Measurements from ENCODE around the gene ANKZF1.

The ANKZF1 gene

GRCh38 chr2:219252084-219252483, 22.5 kb downstream of the ANKZF1 start:
- no peak for TF ChIP-seq ZFP3 (CRISPR knock-in tag; IDR thresholded peaks at IDR 0.05)
- no peak for TF ChIP-seq BACH2 (CRISPR knock-in tag; IDR thresholded peaks at IDR 0.05; ENCODE audit: borderline replicate concordance)
- no peak for TF ChIP-seq TOX (CRISPR knock-in tag; IDR thresholded peaks at IDR 0.05; ENCODE audit: borderline replicate concordance)
- no peak for TF ChIP-seq CSRNP3 (CRISPR knock-in tag; IDR thresholded peaks at IDR 0.05)
- TF ChIP-seq CREB5 (CRISPR knock-in tag; IDR thresholded peaks at IDR 0.05; ENCODE audit: low read depth), result no peak
- no peak for TF ChIP-seq CSDC2 (CRISPR knock-in tag; IDR thresholded peaks at IDR 0.05)
- TF ChIP-seq TCF4 (CRISPR knock-in tag; IDR thresholded peaks at IDR 0.05; ENCODE audit: borderline replicate concordance), result no peak
- TF ChIP-seq ARNTL (CRISPR knock-in tag; IDR thresholded peaks at IDR 0.05; ENCODE audit: borderline replicate concordance, low read depth), result no peak
- TF ChIP-seq ISL1 (CRISPR knock-in tag; IDR thresholded peaks at IDR 0.05), result no peak
- no peak for TF ChIP-seq PPARA (CRISPR knock-in tag; IDR thresholded peaks at IDR 0.05; ENCODE audit: borderline replicate concordance)
- TF ChIP-seq PATZ1 (CRISPR knock-in tag; IDR thresholded peaks at IDR 0.05; ENCODE audit: borderline replicate concordance), result no peak
- ATAC-seq, result no peak

GRCh38 chr2:219252570-219252899, 22.9 kb downstream of the ANKZF1 start:
- no peak for ATAC-seq
- no peak for TF ChIP-seq TCF4 (CRISPR knock-in tag; IDR thresholded peaks at IDR 0.05; ENCODE audit: borderline replicate concordance)
- TF ChIP-seq CSDC2 (CRISPR knock-in tag; IDR thresholded peaks at IDR 0.05), result no peak
- TF ChIP-seq ZC3H10 (CRISPR knock-in tag; IDR thresholded peaks at IDR 0.05), result no peak
- TF ChIP-seq OSR1 (CRISPR knock-in tag; IDR thresholded peaks at IDR 0.05), result no peak
- TF ChIP-seq ZFP3 (CRISPR knock-in tag; IDR thresholded peaks at IDR 0.05), result no peak
- no peak for TF ChIP-seq RARB (CRISPR knock-in tag; IDR thresholded peaks at IDR 0.05)
- TF ChIP-seq TOX (CRISPR knock-in tag; IDR thresholded peaks at IDR 0.05; ENCODE audit: borderline replicate concordance), result no peak
- no peak for TF ChIP-seq GLIS3 (CRISPR knock-in tag; IDR thresholded peaks at IDR 0.05)

- ATAC-seq, result peak; percentile 20
Measured at GRCh38 chr2:219252900-219253752, 23.5 kb downstream of the ANKZF1 start, which contains the start of gene TUBA4B. TSS of gene TUBA4B (plus strand) at chr2:219253243. CDS start at chr2:219253408, 165 bp downstream.

More at GRCh38 chr2:219252900-219253752, 23.5 kb downstream of the ANKZF1 start, which contains the start of gene TUBA4B:
- no peak for TF ChIP-seq ARNTL (CRISPR knock-in tag; IDR thresholded peaks at IDR 0.05; ENCODE audit: borderline replicate concordance, low read depth)
- TF ChIP-seq TOX (CRISPR knock-in tag; IDR thresholded peaks at IDR 0.05; ENCODE audit: borderline replicate concordance), result no peak
- TF ChIP-seq ZNF70 (CRISPR knock-in tag; IDR thresholded peaks at IDR 0.05), result no peak
- TF ChIP-seq ZFP30 (CRISPR knock-in tag; IDR thresholded peaks at IDR 0.05), result no peak
- no peak for TF ChIP-seq POU6F1 (CRISPR knock-in tag; IDR thresholded peaks at IDR 0.05; ENCODE audit: borderline replicate concordance, low read depth)
- TF ChIP-seq ZNF8 (CRISPR knock-in tag; IDR thresholded peaks at IDR 0.05), result no peak
- TF ChIP-seq PATZ1 (CRISPR knock-in tag; IDR thresholded peaks at IDR 0.05; ENCODE audit: borderline replicate concordance), result no peak
- no peak for TF ChIP-seq PPARA (CRISPR knock-in tag; IDR thresholded peaks at IDR 0.05; ENCODE audit: borderline replicate concordance)
- TF ChIP-seq ZFP3 (CRISPR knock-in tag; IDR thresholded peaks at IDR 0.05), result no peak

Measured in SK-N-SH treated with all-trans-retinoic acid at 6 μM for 48 hours (cell line).